GM18870 (cell line): ENCODE data around the gene HIBCH.

Source experiments
- ATAC-seq: cut with Tn5 transposase; IDR thresholded peaks from one replicate; pipeline ENCODE4 v1.9.1; 2021; ENCODE audit warnings: moderate library complexity; ENCODE audit not compliant: unreplicated experiment

HIBCH gene

DNA sequence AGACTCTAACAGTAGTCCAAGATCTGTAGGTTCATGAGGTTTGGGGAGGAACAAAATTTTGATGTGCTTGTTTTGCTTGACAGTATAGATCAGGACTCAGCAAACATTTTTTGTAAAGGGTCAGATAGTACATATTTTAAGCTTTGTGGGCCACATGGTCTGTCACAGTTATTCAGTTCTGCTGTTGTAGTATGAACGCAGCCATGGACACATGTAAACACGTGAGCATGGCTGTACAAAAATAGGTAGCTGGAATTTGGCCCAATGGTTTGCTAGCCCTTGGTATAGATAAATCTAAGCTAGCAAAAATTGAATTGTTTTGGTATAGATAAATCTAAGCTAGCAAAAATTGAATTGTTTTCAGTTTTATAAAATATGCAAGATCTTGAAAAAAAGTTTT, 120.5 kb downstream of the HIBCH start:
- no peak for ATAC-seq

- ATAC-seq, result no peak
These were observed 122.4 kb downstream of the HIBCH start for GRCh38 chr2:190197143-190197720.

DNA sequence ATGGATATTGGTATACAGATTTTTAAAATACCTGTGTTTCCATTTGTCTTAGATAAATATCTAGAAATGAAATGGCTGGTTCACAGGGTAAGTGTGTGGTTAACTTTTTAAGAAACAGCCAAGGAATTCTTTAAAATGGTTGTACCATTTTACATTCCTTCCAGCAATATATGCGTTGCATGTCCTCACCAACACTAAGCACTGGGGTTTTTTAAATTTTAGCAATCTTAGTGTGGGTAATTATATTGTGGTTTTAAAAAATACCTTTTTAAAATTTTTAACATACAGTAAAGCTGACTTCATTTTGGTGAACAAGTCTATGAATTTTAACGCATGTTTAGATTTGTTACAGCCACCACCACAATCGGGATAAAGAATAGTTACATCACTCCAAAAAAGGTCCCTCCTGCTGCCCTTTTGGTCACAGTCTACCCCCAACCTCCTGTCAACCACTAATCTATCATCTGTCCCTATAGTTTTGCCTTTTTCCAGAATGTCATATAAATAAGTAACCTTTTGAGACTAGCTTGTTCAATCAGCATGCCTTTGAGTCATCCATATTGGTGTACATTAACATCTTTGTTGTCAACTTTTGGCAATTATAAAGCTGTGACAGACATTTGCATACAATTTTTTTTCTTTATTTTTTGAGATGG, 129.0 kb downstream of the HIBCH start:
- ATAC-seq, result no peak

DNA sequence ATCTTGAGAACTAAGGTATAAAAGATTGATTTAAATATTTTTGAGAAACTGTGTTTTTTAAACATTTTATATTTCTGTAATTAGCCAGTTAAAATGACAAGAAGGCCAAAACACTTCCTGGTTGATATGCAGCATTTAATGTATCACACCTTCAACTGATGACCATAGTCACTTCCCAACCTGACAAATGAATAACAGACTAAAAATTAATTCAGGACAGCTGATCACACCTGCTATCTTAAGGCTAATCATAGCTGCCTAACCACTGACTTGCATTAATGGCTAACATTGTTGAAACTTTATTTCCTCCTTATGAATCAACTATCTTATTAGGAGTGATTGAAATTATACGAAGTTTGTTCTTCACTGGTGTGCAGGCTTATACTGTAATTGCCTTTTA, 131.3 kb downstream of the HIBCH start:
- ATAC-seq, result no peak

DNA sequence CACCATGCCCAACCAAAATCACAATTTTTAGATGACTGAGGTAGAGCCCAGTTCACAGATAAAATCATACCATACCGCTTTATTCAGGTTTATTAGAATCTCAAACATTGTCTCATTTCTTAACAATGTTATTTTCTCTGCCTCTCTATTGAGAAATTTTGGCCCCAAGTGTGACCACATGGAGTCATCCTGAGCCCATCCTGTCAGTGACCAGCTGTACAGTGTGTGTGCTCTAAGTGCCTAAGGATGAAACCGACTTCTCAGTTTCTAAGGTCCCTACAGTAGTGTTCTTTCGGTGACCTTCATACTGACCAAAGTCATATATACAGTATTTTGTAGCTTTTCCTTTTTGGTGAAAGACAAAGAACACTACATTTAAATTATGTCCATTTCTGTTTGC, 133.4 kb downstream of the HIBCH start:
- ATAC-seq, result no peak

- ATAC-seq, result no peak
These were observed 134.2 kb downstream of the HIBCH start for GRCh38 chr2:190185380-190185779.

DNA sequence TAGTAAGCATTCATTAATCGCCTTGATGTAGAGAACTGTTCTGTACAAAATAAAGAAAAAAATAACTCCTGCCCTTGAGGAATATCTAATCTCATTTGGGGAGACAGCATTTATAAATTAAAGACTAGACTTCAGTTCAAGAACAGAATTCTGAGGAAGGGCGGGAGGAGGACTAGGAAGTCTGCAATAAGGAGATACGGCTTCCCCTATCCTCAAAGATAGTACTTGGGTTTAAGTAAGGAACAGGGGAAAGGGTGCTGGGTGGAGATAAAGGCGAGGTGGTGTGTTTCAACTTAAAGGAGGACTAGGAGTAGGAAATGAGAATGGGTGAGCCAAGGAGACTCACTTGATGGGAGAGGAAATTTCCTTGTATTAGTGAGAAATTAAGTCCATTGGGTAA, 135.2 kb downstream of the HIBCH start:
- no peak for ATAC-seq

GRCh38 chr2:190183539-190183938, 136.1 kb downstream of the HIBCH start:
- ATAC-seq, result no peak

DNA sequence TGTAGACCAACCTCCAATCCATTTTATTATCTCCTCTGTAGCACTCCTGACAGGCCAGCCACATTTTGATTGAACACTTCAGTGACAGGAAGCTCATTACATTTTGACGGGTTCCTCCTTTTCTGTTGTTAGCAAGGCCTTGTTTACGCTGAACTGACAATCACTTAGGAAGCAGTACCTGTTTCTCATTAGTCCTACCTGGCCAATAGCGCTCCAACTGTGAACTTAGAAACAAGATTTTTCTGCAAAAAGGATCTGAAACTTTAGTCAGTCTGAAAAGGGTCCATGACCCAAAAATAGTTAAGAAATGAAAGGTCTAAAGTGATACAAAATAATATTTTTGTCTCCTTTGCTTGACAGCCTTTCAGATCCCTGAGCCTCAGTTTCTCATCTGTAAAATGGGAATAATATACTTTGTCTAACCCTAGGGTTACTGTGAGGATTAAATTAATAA, 137.5 kb downstream of the HIBCH start:
- peak; percentile 36 for ATAC-seq

GRCh38 chr2:190181123-190181669, 138.4 kb downstream of the HIBCH start:
- no peak for ATAC-seq

DNA sequence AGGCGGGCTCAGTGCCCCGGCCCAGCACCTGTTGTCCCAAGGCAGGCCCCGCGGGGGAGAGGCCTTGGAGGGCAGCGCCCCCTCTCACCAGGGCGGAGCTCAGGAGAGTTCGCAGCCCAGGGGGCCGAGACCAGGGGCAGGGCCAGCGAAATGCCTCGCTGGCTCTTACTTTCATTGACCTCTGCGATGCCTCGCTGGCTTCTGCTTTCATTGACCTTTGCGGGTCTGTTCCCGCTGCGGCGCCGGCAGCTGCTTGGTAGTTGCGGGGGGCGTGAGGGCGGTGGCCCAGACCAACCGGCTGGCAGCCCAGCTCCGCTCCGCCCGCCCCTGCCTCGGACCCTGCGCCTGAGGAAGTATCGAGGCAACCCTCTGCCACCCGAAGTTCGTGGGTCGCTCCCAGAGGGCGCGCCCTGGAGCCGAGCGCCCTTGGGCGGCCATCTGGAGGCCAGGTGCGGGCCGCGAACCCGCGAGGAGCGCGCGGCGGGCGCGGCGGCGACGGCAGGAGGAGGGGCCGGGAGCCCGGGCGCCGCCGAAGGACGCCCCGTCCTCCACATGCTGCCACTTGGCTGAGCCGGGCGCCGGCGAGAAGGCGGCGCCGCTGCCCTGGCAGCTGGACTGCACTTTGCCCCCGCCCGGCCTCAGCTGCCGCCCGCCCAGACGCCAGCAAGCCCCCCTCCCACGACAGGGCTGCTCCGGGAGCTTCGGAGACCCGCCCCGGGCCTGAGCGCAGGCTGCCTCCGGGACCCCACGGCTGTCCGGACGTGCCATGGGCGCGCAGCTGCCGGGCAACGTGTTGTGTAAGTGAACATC, 139.1 kb downstream of the HIBCH start:
- peak; percentile 62 for ATAC-seq

DNA sequence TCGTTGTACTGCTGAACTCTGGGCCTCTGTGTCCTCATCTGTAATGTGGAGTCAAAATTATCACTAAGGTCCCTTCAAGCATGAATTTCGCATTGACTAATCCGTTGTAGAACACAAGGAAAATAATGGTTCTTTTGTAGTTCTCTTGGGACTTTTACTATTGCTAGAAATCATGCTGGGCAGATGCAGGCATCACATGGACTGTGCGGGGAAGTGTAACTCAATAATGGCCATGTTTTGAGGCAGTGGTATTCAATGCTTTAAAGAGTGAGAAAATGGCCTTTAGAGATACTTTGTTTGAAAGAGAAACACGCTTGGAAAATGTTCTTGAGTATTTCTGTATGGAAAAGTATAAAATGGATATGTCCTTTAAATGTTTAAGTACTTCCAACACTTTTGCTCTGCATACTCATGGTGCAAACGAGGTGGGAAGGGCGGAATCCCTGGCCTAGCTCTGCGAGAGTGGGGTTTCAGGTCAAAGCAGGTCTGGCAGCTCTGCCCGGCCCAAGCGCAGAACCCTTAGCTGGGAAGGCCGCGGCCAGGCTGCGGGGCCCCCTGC, 139.8 kb downstream of the HIBCH start:
- ATAC-seq, result no peak

GRCh38 chr2:190178066-190178722, 141.4 kb downstream of the HIBCH start:
- ATAC-seq, result no peak

GRCh38 chr2:190177249-190178040, 142.2 kb downstream of the HIBCH start:
- ATAC-seq, result no peak

- ATAC-seq, result no peak
These were observed 146.2 kb downstream of the HIBCH start for GRCh38 chr2:190173392-190173791.

- ATAC-seq, result no peak
These were observed 149.0 kb downstream of the HIBCH start for GRCh38 chr2:190170673-190171072.

DNA sequence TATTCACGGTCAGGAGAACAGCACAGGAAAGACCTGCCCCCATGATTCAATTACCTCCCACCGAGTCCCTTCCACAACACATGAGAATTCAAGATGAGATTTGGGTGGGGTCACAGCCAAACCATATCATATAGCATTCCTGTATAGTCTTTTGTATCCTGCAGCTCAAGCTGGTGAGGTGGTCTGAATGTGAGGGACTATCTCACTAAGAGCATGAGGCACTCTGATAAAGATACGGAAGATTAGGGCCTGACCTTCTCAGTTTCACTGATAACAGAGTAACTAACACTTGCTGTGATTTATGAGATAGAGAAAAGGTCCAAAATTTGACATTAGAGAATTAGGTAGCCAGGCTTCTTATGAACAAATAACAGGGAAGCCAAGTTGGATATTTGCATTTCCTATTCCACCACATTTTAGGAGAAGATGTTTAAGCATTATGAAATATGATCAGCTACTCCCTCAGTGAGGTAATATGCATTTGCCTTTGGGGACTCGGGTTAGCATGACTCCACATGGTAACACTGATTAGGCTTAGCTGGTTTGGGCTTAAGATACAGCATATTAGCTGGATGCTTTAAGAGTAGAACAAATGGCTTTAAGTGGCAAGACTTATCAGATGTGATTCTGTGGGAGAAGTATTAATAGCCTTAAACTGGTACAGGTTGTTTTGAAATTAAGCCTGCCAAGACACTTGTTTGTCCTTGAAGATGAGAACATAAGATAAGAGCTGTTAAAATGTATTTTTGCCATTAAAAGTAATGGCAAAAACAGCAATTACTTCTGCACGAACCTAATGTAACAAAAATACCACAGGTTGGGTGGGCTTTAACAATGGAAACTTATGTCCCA, 150.2 kb downstream of the HIBCH start:
- ATAC-seq, result no peak

DNA sequence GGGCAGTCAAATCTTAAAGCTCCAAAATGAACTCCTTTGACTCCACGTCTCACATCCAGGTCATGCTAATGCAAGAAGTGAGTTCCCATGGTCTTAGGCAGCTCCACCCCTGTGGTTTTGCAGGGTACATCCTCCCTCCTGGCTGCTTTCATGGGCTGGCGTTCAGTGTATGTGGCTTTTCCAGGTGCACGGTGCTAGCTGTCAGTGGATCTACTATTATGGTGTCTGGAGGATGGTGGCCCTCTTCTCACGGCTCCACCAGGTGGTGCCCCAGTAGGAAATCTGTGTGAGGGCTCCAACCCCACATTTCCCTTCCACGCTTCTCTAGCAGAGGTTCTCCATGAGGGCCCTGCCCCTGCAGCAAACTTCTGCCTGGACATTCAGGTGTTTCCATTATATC, 151.9 kb downstream of the HIBCH start:
- ATAC-seq, result no peak

GRCh38 chr2:190165491-190165890, 154.1 kb downstream of the HIBCH start:
- ATAC-seq, result no peak
